ENCODE results near the gene IKBKG. TPM values are rescaled to one million over a fixed set of nuclear protein-coding genes. Genes with fewer than 3 reads are reported as not detected.
A peak's percentile ranks its signal among the peaks of the same experiment; 100 is the strongest.
"Not testable (repeated sequence)": the region's sequence is repeated elsewhere in the genome, so short reads cannot be mapped to it uniquely, and the experiment has no call there.

IKBKG gene
- total and polyA plus RNA-seq, 12 donors, result 11.6 to 27.0 (median 15.1) TPM

DNA sequence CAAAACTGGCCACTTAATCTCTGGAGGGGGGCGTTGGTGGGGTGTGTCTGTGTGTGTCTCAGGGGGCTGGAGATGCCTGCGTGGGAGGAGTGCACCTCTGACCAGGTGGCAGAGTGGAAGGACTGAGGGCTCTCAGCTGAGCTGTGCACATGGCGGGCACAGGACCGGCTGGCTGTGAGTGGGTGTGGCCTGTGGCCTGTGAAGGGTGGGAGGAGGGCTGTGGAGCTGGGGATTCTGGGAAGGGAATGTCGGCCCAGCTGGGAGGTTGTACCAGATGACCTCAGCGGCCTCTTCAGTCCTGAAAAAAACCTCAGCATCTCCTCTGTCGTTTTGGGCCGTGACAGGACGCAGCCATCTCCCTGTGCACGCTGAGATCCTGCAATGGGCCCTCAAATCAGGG lies 14.9 kb downstream of the IKBKG start:
- H3K27me3 ChIP-seq; intact Hi-C loops (cut with DNase I); H3K9me3 ChIP-seq; H3K4me1 ChIP-seq; H3K36me3 ChIP-seq; H3K27ac ChIP-seq; H3K4me3 ChIP-seq; DNase-seq: not testable (repeated sequence)
- WGBS, 2 donors, result no CpG with 5 or more reads among the region's 10 CpGs
- peak; percentile 63 to 88 (median 86) for ATAC-seq

DNA sequence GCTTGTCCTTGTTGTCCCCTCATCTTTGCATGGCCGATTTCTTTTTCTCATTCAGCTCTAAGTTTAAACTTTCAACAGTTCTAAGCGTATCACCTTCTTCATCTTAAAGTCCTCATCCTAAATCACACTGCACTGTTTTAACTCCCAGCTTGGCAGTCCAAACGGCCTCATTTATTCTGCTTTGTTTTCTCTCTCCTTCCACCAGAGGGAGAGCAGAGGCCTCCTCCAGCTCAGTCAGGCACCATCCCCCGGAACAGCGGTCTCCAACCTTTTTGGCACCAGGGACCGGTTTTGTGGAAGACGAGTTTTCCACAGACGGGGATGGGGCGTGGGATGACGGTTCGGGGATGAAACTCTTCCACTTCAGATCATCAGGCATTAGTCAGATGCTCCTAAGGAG lies 22.9 kb downstream of the IKBKG start:
- DNase-seq; H3K4me3 ChIP-seq; intact Hi-C loops (cut with DNase I); H3K27me3 ChIP-seq; H3K36me3 ChIP-seq; H3K9me3 ChIP-seq; H3K4me1 ChIP-seq; H3K27ac ChIP-seq: not testable (repeated sequence)
- WGBS, 2 donors, result no CpG with 5 or more reads among the region's 11 CpGs
- peak in 2 of 8 donors; percentile 20 to 26 for ATAC-seq

DNA sequence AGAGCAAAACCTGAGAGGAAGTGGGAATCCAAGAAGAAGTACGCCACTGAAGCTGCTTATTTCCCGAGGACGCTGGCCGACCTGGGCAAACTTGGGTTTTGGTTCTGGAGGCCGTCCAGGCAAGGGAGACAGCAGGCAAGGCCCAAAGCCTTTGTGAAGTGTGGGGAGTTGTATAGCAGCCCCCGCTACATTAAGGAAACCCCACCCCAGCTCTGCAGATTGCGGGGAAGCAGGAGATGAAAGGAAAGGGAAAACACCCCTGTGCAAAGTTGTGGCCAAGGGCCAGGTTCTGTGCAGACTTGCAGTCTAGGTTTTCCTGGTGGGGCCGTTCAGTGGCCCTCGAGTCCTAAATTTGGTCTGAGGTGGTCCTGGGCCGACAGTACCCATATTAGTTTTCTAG lies 25.6 kb downstream of the IKBKG start:
- DNase-seq; intact Hi-C loops (cut with DNase I); H3K4me1 ChIP-seq; H3K27me3 ChIP-seq; H3K27ac ChIP-seq; H3K36me3 ChIP-seq; ATAC-seq; H3K9me3 ChIP-seq; H3K4me3 ChIP-seq: not testable (repeated sequence)
- no CpG with 5 or more reads among the region's 10 CpGs for WGBS, 2 donors

DNA sequence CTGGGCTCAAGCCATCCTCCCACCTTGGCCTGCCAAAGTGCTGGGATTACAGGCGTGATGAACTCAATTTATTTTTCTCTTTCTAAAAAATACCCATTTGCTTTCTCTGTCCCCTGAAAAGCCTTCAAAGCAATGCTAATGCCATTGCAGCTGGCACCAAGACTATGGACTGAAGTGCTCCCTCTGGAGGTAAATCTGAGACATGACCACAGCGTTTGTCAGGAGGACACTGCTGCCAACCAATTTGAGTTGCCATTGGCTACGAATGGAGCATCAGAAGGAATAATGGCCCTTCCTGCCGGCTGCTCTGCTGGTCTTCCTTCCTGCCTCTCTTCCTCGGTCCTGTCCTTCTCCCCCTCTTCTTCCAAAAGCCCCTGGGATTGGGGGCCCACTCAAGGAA lies 27.7 kb downstream of the IKBKG start:
- no CpG with 5 or more reads among the region's 5 CpGs for WGBS, 2 donors
- H3K36me3 ChIP-seq; DNase-seq; H3K4me3 ChIP-seq; H3K9me3 ChIP-seq; H3K4me1 ChIP-seq; intact Hi-C loops (cut with DNase I); H3K27me3 ChIP-seq; H3K27ac ChIP-seq: not testable (repeated sequence)
- ATAC-seq, result peak in 5 of 8 donors; percentile 54 to 82 (median 64)

DNA sequence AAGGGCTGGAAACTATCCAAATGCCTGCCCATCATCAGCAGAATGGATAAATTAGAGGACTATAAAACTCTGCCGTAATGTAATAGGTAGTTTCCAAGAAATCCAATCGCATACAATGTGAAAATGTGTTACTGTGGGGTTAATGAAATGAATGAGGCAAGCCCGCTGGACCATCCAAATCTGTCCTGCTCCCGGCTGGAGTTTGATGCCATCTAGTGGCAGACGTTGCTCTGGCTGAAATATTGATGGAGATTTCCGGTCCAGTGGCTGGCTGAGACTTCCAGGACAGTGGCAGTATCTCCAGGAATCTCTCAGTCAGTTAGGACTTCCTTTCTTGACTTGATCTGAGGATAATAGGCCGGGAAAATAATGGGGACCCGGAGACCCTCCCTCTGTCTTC lies 35.6 kb downstream of the IKBKG start:
- H3K9me3 ChIP-seq; H3K27me3 ChIP-seq; H3K36me3 ChIP-seq; H3K4me3 ChIP-seq; H3K27ac ChIP-seq; intact Hi-C loops (cut with DNase I); H3K4me1 ChIP-seq; DNase-seq: not testable (repeated sequence)
- ATAC-seq, result peak in 5 of 8 donors; percentile 52 to 76 (median 56)
- no CpG with 5 or more reads among the region's 8 CpGs for WGBS, 2 donors

DNA sequence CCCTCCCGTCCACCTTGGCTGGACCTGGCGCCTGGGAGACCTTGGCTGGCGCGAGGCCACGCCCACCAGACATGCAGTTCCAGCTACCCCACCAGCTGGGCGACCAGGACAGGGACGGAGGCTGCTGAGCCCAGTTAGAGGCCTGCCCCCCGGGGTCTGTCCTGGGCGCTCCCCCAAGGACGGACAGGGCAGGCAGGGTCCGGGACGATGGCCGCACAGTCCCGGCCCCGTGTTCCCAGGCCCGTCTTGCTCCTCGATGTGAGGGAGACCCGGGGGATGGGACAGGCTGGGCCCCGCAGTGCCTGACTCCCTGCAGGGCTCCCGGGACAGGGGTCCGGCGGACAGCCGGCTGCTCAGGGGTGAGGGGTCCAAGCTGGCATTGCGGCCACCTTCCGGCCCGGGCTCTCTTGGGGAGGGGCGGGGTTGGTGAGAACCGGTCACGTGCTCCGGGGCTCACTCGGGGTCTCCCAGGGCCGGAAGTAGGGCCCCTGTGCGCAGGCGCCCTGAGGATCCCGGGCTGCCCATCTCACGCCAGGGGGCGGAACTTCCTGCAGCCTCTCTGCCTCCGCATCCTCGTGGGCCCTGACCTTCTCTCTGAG lies 37.3 kb downstream of the IKBKG start, which contains the start of gene CTAG1A:
CTAG1A (plus strand) TSS at position 549 of the 599 bp plus-strand sequence. CDS start 74 bp downstream, outside the sequence.
- H3K4me3 ChIP-seq; H3K27ac ChIP-seq; H3K9me3 ChIP-seq; H3K4me1 ChIP-seq; intact Hi-C loops (cut with DNase I); H3K27me3 ChIP-seq; H3K36me3 ChIP-seq; DNase-seq: not testable (repeated sequence)
- ATAC-seq, result peak in 2 of 8 donors; percentile 47 to 63
- no CpG with 5 or more reads among the region's 39 CpGs for WGBS, 2 donors

DNA sequence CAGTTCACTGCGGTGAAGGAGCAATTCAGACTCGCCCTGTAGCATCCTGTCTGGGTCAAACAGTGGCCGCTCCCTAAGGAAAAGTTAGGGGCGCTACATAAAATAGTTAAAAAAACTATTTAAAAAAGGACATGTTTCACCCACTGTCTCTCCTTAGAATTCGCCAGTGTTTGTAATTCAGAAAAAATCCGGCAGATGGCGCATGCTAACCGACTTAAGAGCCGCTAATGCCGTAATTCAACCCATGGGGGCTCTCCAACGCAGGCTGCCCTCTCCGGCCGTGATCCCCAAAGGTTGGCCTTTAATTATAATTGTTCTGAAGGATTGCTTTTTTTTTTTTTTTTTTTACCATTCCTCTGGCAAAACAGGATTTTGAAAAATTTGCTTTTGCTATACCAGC lies 43.0 kb downstream of the IKBKG start:
- intact Hi-C loops (cut with DNase I); ATAC-seq: not testable (repeated sequence)

DNA sequence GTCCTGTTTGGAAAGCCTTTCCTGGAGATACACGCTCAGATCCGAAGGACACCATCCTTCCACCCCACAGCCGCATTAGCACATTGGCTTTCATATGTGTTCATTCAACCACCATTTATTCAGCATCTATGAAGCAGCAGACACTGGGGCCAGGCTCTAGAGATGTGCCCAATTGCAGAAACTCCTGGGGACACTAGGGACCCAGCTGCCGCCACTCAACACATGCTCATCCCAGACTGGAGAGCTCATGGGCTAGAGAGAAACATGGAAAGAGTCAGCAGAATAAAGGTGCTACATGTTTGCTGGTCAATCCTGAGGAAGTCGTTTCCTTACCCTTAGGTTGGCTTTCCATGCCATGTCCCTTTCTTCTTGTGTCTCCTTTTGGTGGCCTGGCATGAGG lies 45.1 kb downstream of the IKBKG start:
- H3K4me1 ChIP-seq, result no peaks in the 10 kb centered on the region
- ATAC-seq (no peak), DNase-seq (no peak)
- WGBS, 2 donors, result 92% methylated on average over 5 of the region's 5 CpGs
- no peak overlapping the region for H3K27ac ChIP-seq
- peaks cover 0 to 9% (median 0%) of the 10 kb centered on the region in 7 donors for H3K27me3 ChIP-seq
- no peak overlapping the region for H3K4me3 ChIP-seq
- H3K36me3 ChIP-seq, result no peaks in the 10 kb centered on the region
- H3K9me3 ChIP-seq, result no peaks in the 10 kb centered on the region
- TF ChIP-seq, protein P1, sequence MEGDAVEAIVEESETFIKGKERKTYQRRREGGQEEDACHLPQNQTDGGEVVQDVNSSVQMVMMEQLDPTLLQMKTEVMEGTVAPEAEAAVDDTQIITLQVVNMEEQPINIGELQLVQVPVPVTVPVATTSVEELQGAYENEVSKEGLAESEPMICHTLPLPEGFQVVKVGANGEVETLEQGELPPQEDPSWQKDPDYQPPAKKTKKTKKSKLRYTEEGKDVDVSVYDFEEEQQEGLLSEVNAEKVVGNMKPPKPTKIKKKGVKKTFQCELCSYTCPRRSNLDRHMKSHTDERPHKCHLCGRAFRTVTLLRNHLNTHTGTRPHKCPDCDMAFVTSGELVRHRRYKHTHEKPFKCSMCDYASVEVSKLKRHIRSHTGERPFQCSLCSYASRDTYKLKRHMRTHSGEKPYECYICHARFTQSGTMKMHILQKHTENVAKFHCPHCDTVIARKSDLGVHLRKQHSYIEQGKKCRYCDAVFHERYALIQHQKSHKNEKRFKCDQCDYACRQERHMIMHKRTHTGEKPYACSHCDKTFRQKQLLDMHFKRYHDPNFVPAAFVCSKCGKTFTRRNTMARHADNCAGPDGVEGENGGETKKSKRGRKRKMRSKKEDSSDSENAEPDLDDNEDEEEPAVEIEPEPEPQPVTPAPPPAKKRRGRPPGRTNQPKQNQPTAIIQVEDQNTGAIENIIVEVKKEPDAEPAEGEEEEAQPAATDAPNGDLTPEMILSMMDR (IDR thresholded peaks at IDR 0.05), result no peak
- intact Hi-C loops (cut with DNase I), result no loop called here

More for the DNA sequence above, 43.0 kb downstream of the IKBKG start:
- WGBS, 2 donors, result no CpG with 5 or more reads among the region's 13 CpGs
- H3K4me3 ChIP-seq, H3K9me3 ChIP-seq, H3K27ac ChIP-seq, H3K4me1 ChIP-seq, H3K27me3 ChIP-seq, H3K36me3 ChIP-seq, DNase-seq: not testable (repeated sequence)

All from heart right ventricle (tissue), 16 donors.